Measurements from ENCODE around the gene VPS37B.

The VPS37B gene

DNA sequence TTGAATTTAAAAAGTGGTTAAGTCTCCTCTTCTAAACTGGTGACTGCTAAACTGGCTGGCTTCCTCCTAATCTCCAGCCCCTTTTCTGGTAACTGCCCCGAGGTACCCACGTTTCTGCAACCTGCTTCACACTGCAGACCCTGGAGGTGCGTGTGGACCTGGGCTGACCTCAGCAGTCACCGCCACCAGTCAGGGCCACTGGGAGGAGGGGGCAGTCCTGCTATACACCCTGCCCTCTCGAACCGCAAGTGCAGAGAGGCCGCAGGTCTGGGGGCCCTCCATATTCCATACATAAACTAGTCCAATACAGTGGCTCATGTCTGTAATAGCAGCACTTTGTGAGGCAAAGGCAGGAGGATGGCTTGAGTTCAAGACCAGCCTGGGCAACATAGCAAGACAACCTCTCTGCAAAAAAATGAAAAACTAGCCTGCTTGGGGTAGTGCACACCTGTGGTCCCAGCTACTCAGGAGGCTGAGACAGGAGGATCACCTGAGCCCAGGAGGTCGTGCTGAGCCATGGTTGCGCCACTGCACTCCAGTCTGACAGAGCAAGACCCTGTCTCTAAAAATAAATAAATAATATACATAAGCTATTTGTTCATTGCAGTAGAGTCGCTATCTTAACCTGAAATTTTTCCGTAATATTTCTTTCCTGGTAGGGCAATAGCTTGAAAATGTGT, 25.6 kb downstream of the VPS37B start:
- no peak for TF ChIP-seq ZFX (IDR thresholded peaks at IDR 0.05)
- TF ChIP-seq, protein P1, sequence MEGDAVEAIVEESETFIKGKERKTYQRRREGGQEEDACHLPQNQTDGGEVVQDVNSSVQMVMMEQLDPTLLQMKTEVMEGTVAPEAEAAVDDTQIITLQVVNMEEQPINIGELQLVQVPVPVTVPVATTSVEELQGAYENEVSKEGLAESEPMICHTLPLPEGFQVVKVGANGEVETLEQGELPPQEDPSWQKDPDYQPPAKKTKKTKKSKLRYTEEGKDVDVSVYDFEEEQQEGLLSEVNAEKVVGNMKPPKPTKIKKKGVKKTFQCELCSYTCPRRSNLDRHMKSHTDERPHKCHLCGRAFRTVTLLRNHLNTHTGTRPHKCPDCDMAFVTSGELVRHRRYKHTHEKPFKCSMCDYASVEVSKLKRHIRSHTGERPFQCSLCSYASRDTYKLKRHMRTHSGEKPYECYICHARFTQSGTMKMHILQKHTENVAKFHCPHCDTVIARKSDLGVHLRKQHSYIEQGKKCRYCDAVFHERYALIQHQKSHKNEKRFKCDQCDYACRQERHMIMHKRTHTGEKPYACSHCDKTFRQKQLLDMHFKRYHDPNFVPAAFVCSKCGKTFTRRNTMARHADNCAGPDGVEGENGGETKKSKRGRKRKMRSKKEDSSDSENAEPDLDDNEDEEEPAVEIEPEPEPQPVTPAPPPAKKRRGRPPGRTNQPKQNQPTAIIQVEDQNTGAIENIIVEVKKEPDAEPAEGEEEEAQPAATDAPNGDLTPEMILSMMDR (conservative IDR thresholded peaks at IDR 0.05), result no peak
- H3K27ac ChIP-seq, result peak overlapping the region; percentile 89

GRCh38 chr12:122869207-122869973, 26.5 kb downstream of the VPS37B start:
- TF ChIP-seq ZFX (IDR thresholded peaks at IDR 0.05), result no peak
- TF ChIP-seq, protein P1 (conservative IDR thresholded peaks at IDR 0.05), result no peak
- peak overlapping the region; percentile 0; the same call in 1 of the 2 replicates for H3K27ac ChIP-seq

DNA sequence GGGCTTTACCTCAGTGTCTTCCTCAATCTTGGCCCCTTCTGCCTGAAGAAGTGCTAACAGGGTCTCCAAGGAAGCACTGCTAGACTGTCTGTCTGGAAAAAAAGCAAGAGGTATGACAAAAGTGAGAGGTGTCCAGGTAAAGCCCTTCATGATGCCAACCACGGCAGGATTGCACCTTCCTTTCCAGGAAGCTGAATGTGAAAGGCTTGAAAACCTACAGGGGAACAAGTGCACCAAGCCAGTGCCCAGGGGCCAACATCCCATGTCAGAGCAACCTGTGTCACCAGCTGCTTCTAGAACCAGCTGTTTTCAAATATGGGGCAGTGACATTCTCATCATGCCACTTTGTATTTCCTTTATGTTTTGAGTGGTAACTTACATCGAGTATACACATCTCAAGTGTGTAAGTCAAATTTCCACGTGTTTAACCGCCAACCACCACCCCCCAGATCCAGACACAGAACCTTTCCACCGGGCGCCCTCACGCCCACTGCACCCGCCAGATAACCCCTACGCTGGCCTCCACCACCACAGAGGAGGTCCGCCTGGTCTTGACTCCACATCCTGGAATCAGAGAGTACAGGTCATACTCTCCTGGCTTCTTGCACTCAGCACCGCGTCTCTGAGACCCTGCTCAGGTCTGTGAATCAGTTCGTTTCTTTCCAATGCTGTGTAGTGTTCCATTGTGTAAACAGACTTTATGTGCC, 27.3 kb downstream of the VPS37B start:
- no peak for TF ChIP-seq ZFX (IDR thresholded peaks at IDR 0.05)
- TF ChIP-seq, protein P1 (conservative IDR thresholded peaks at IDR 0.05), result no peak
- H3K27ac ChIP-seq, result peak overlapping the region; percentile 0; the same call in 1 of the 2 replicates

DNA sequence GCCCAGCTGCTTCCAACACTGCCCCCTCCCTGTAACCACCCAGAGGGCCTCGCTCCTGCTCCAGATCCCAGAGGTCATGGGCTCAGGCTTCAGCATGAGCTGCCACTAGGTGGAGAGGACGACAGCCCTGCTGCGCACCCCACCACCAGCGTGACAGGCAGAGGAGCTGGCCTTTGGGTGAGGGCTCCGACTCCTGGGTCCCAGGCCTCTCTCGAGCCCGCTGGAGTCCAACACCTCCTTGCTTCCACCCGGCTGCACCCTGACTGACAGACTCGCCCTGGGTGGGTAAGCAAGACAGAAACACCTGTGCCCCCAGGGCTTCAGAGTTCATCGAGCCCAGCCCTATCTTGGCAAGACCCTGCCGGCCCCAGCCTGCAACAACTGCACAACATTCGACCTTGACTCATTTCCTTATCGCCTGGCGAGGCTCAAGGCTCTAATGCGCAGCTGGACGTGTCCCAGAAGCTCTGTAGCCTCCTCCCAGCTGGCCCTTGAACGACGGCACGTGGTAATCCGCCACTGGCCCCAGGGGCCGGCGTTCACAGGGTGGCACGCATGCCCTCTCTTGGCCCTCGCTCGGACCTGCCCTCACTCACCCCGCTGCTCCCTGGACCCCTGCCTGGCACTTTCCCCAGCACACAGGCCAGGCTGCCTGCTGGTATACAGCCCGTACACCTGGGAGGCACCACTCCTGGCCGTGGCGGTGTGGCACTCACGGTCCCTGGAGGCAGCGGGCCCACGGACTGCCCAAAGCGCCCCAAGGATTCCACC, 28.0 kb downstream of the VPS37B start:
- no peak overlapping the region for H3K27ac ChIP-seq
- no peak for TF ChIP-seq ZFX (IDR thresholded peaks at IDR 0.05)

GRCh38 chr12:122866950-122867607, 28.8 kb downstream of the VPS37B start:
- TF ChIP-seq, protein P1 (conservative IDR thresholded peaks at IDR 0.05), result no peak
- TF ChIP-seq ZFX (IDR thresholded peaks at IDR 0.05), result no peak
- H3K27ac ChIP-seq, result no peak overlapping the region

GRCh38 chr12:122866379-122866778, 29.5 kb downstream of the VPS37B start:
- no peak overlapping the region for H3K27ac ChIP-seq
- TF ChIP-seq, protein P1 (conservative IDR thresholded peaks at IDR 0.05), result no peak
- no peak for TF ChIP-seq ZFX (IDR thresholded peaks at IDR 0.05)
